GM12878 (cell line): ENCODE data around the gene A3GALT2.

Experiments
- BACH1 ChIP-seq: fragments of 450-650 bp; IDR thresholded peaks from 2 replicates; pipeline ENCODE4 v1.6.1; 2017; ENCODE audit warnings: mild to moderate bottlenecking, borderline replicate concordance
- BCL11A ChIP-seq: IDR thresholded peaks from 2 replicates; pipeline ENCODE4 v1.6.1; 2011; ENCODE audit warnings: low read depth, low read length
- BCLAF1 ChIP-seq: fragments of 450-650 bp; IDR thresholded peaks from 2 replicates; pipeline ENCODE4 v1.6.1; 2017; ENCODE audit warnings: antibody characterized with exemption, mild to moderate bottlenecking, moderate library complexity
- CEBPB ChIP-seq, 2 experiments: fragments of 150-350 bp in 1 of 2; IDR thresholded peaks; 2 replicates each; pipeline ENCODE4 v1.6.1; 2012 to 2014; ENCODE audit warnings: low read depth in 2 of 2, low read length in 2 of 2, borderline replicate concordance in 1 of 2, inconsistent platforms in 1 of 2
- CHD4 ChIP-seq: fragments of 200-600 bp; sonication (generic); IDR thresholded peaks from 2 replicates; pipeline ENCODE4 v1.6.1; 2016; ENCODE audit warnings: mild to moderate bottlenecking
- FOXM1 ChIP-seq: IDR thresholded peaks from 2 replicates; pipeline ENCODE4 v1.6.1; 2012; ENCODE audit warnings: low read depth, mild to moderate bottlenecking, inconsistent platforms, low read length, moderate library complexity
- POLR2A ChIP-seq: IDR thresholded peaks from 2 replicates; pipeline ENCODE4 v1.6.1; 2011; ENCODE audit warnings: low read depth, mild to moderate bottlenecking, low read length
- RAD21 ChIP-seq: IDR thresholded peaks from 2 replicates; pipeline ENCODE4 v1.6.1; 2011; ENCODE audit warnings: mild to moderate bottlenecking, low read depth, low read length, moderate library complexity; ENCODE audit not compliant: insufficient read depth
- REST ChIP-seq: IDR thresholded peaks from 2 replicates; pipeline ENCODE4 v1.6.1; 2012; ENCODE audit warnings: mild to moderate bottlenecking, low read depth, low read length
- SPI1 ChIP-seq: IDR thresholded peaks from 2 replicates; pipeline ENCODE4 v1.6.1; 2011; ENCODE audit warnings: low read depth, mild to moderate bottlenecking, low read length, moderate library complexity, borderline replicate concordance; ENCODE audit not compliant: insufficient read depth
- SREBF1 ChIP-seq: IDR thresholded peaks from 2 replicates; pipeline ENCODE4 v1.6.1; 2012; ENCODE audit warnings: mild to moderate bottlenecking, low read length
- YY1 ChIP-seq: IDR thresholded peaks from 2 replicates; pipeline ENCODE4 v1.6.1; 2011; ENCODE audit warnings: low read depth, mild to moderate bottlenecking, low read length
- TF ChIP-seq, protein P1 (sequence below), 3 experiments: IDR thresholded peaks in 2 of 3; conservative IDR thresholded peaks in 1 of 3; 2 replicates each; pipeline ENCODE4 v1.5.1; 2011; ENCODE audit warnings: low read depth in 3 of 3, low read length in 3 of 3, mild to moderate bottlenecking in 3 of 3, control low read depth in 2 of 3, moderate library complexity in 2 of 3, inconsistent platforms in 1 of 3, mixed read lengths in 1 of 3; ENCODE audit not compliant: control insufficient read depth in 2 of 3, insufficient read depth in 1 of 3; ENCODE audit errors: extremely low read depth in 1 of 3

- TF ChIP-seq FOXM1, result no peak
- no peak for TF ChIP-seq RAD21
- TF ChIP-seq BCL11A, result no peak
- TF ChIP-seq BACH1, result no peak
- TF ChIP-seq CHD4, result no peak
- TF ChIP-seq CEBPB (IDR thresholded peaks at IDR 0.05; ENCODE audit: borderline replicate concordance in 1 of 2, low read depth in 2 of 2, low read length in 2 of 2), result no peak
- TF ChIP-seq REST, result no peak
- no peak for TF ChIP-seq SREBF1
- TF ChIP-seq, protein P1, sequence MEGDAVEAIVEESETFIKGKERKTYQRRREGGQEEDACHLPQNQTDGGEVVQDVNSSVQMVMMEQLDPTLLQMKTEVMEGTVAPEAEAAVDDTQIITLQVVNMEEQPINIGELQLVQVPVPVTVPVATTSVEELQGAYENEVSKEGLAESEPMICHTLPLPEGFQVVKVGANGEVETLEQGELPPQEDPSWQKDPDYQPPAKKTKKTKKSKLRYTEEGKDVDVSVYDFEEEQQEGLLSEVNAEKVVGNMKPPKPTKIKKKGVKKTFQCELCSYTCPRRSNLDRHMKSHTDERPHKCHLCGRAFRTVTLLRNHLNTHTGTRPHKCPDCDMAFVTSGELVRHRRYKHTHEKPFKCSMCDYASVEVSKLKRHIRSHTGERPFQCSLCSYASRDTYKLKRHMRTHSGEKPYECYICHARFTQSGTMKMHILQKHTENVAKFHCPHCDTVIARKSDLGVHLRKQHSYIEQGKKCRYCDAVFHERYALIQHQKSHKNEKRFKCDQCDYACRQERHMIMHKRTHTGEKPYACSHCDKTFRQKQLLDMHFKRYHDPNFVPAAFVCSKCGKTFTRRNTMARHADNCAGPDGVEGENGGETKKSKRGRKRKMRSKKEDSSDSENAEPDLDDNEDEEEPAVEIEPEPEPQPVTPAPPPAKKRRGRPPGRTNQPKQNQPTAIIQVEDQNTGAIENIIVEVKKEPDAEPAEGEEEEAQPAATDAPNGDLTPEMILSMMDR (IDR thresholded peaks at IDR 0.05 in 2 of 3, conservative IDR thresholded peaks at IDR 0.05 in 1 of 3; ENCODE audit: control insufficient read depth in 2 of 3, extremely low read depth in 1 of 3, insufficient read depth in 1 of 3, low read depth in 3 of 3, low read length in 3 of 3), result no peak
- no peak for TF ChIP-seq BCLAF1
- TF ChIP-seq SPI1, result no peak
- no peak for TF ChIP-seq POLR2A
- peak; percentile 91 for TF ChIP-seq YY1
Measured at GRCh38 chr1:33302325-33302724, 18.6 kb downstream of the A3GALT2 start.
